ENCODE results near the gene RGS12. TPM values are rescaled to one million over a fixed set of nuclear protein-coding genes. Genes with fewer than 3 reads are reported as not detected.

Gene RGS12
- total RNA-seq, 1 donor from 2014 or later, result 116 TPM

DNA sequence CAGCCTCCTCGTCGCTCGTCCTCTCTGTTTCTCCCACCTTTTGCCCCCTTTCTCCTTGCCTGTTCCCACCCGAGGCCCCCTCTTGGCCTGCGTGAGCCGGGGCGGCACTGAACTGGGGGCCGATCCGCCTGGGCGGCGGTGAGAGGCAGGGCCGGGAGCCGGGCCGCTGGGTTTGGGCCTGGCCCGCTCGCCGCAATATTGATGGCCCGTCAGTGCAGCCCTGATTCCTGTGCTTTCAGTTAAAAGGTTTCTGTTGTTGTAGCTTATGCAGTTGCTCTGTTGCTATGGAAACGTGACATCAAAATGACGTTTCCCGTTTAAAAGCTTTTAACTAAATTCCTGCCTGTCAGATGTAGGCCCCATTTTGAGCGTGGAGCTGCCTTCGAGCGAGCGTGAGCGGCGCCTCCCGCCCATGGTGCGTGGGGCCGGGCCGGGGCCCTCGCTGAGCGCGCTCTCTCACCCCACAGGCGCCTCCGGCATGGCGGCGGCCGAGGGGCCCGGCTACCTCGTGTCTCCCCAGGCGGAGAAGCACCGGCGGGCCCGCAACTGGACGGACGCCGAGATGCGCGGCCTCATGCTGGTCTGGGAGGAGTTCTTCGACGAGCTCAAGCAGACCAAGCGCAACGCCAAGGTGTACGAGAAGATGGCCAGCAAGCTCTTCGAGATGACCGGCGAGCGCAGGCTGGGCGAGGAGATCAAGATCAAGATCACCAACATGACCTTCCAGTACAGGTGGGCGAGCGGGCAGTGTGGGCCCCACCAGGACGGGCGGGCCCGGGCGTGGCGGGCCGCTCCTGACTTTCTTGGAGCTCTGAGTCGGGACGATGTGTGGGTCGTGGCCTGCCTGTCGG lies 43.8 kb upstream of the RGS12 start, which contains the start of gene MSANTD1:
Gene MSANTD1, plus strand, starts transcription at position 349 of the 851 bp plus-strand sequence. Its CDS starts 64 bp downstream, at position 413.
- Mint-ChIP-seq H3K9me3 (ENCODE audit: unreplicated experiment) (no peaks in the 10 kb centered on the region), H3K27ac (ENCODE audit: unreplicated experiment) (no peak within 1 kb of the TSS), H3K4me3 (ENCODE audit: unreplicated experiment) (no peak within 1 kb of the TSS), H3K4me1 (ENCODE audit: unreplicated experiment) (no peaks in the 10 kb centered on the region), H3K27me3 (ENCODE audit: unreplicated experiment) (peaks cover 1% of the 10 kb centered on the region), H3K36me3 (ENCODE audit: low read depth, unreplicated experiment) (no peaks in the 10 kb centered on the region)
- no peak for DNase-seq (ENCODE audit: low spot score)
- TF ChIP-seq, protein P1, sequence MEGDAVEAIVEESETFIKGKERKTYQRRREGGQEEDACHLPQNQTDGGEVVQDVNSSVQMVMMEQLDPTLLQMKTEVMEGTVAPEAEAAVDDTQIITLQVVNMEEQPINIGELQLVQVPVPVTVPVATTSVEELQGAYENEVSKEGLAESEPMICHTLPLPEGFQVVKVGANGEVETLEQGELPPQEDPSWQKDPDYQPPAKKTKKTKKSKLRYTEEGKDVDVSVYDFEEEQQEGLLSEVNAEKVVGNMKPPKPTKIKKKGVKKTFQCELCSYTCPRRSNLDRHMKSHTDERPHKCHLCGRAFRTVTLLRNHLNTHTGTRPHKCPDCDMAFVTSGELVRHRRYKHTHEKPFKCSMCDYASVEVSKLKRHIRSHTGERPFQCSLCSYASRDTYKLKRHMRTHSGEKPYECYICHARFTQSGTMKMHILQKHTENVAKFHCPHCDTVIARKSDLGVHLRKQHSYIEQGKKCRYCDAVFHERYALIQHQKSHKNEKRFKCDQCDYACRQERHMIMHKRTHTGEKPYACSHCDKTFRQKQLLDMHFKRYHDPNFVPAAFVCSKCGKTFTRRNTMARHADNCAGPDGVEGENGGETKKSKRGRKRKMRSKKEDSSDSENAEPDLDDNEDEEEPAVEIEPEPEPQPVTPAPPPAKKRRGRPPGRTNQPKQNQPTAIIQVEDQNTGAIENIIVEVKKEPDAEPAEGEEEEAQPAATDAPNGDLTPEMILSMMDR (IDR thresholded peaks at IDR 0.05; ENCODE audit: unreplicated experiment), result no peak

DNA sequence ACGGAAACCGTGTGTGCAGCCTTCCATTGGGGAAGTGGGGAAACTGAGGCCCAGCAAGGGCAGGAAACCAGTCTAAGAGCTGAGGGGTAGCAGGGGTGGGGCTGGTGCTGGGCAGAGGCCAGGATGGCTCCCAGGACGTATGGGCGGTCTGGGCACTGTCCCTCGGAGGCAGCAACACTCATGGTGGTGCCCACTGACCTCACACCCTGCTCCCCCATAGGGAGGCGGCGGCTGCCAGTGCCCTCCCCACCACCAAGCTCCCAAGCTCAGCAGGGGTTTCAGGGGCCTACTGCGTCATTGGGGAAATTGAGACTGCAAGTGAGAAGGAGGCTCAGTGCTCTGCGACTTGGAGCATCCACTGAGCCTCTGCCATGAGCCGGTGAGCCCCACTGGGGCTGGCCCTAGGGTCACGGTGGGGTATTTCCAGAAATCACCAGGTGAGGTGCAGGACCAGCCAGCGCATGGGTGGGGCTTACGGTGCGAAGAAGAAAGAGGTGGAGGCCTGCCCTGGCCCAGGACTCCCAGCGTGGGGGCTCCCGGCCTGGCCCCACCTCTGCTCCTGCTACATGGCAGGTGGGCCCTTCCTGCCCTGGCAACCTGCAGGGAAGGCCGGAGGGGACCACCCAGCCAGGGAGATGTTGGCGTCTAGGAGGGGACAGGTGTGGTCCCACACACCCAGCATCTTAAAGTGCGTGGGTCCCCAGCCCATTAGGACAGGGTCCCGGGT lies 42.9 kb upstream of the RGS12 start:
- no peak overlapping the region for H3K27ac Mint-ChIP-seq (ENCODE audit: unreplicated experiment)
- DNase-seq (ENCODE audit: low spot score), result no peak
- peaks cover 1% of the 10 kb centered on the region for H3K27me3 Mint-ChIP-seq (ENCODE audit: unreplicated experiment)
- no peak overlapping the region for H3K4me3 Mint-ChIP-seq (ENCODE audit: unreplicated experiment)
- no peaks in the 10 kb centered on the region for H3K36me3 Mint-ChIP-seq (ENCODE audit: low read depth, unreplicated experiment)
- no peaks in the 10 kb centered on the region for H3K4me1 Mint-ChIP-seq (ENCODE audit: unreplicated experiment)
- TF ChIP-seq, protein P1 (IDR thresholded peaks at IDR 0.05; ENCODE audit: unreplicated experiment), result no peak
- H3K9me3 Mint-ChIP-seq (ENCODE audit: unreplicated experiment), result no peaks in the 10 kb centered on the region

GRCh38 chr4:3250438-3250955 lies 42.3 kb upstream of the RGS12 start:
- Mint-ChIP-seq H3K4me3 (ENCODE audit: unreplicated experiment) (no peak overlapping the region), H3K4me1 (ENCODE audit: unreplicated experiment) (no peaks in the 10 kb centered on the region), H3K27me3 (ENCODE audit: unreplicated experiment) (peaks cover 1% of the 10 kb centered on the region), H3K9me3 (ENCODE audit: unreplicated experiment) (no peaks in the 10 kb centered on the region), H3K36me3 (ENCODE audit: low read depth, unreplicated experiment) (no peaks in the 10 kb centered on the region), H3K27ac (ENCODE audit: unreplicated experiment) (no peak overlapping the region)
- TF ChIP-seq, protein P1 (IDR thresholded peaks at IDR 0.05; ENCODE audit: unreplicated experiment), result no peak
- no peak for DNase-seq (ENCODE audit: low spot score)

- no peak overlapping the region for H3K27ac Mint-ChIP-seq (ENCODE audit: unreplicated experiment)
- no peaks in the 10 kb centered on the region for H3K9me3 Mint-ChIP-seq (ENCODE audit: unreplicated experiment)
- no peak for DNase-seq (ENCODE audit: low spot score)
- H3K4me1 Mint-ChIP-seq (ENCODE audit: unreplicated experiment), result no peaks in the 10 kb centered on the region
- H3K27me3 Mint-ChIP-seq (ENCODE audit: unreplicated experiment), result peaks cover 1% of the 10 kb centered on the region
- H3K36me3 Mint-ChIP-seq (ENCODE audit: low read depth, unreplicated experiment), result no peaks in the 10 kb centered on the region
- H3K4me3 Mint-ChIP-seq (ENCODE audit: unreplicated experiment), result no peak overlapping the region
- TF ChIP-seq, protein P1 (IDR thresholded peaks at IDR 0.05; ENCODE audit: unreplicated experiment), result no peak
Measured at GRCh38 chr4:3250956-3251690, 41.7 kb upstream of the RGS12 start.
